ENCODE measurements around the gene CSNK2A3.

CSNK2A3 gene

GRCh38 chr11:11332141-11332710, 20.8 kb downstream of the CSNK2A3 start:
- DNase-seq: peak; percentile 78

GRCh38 chr11:11329062-11329806, 23.8 kb downstream of the CSNK2A3 start:
- DNase-seq: no peak

GRCh38 chr11:11324090-11324489, 29.0 kb downstream of the CSNK2A3 start:
- no peak for DNase-seq

GRCh38 chr11:11322101-11322500, 30.9 kb downstream of the CSNK2A3 start:
- DNase-seq: no peak

GRCh38 chr11:11320825-11321224, 32.2 kb downstream of the CSNK2A3 start:
- DNase-seq: no peak

GRCh38 chr11:11318961-11319360, 34.1 kb downstream of the CSNK2A3 start:
- DNase-seq: no peak

GRCh38 chr11:11318461-11318860, 34.6 kb downstream of the CSNK2A3 start:
- no peak for DNase-seq

- DNase-seq: no peak
Measured at GRCh38 chr11:11316651-11317230, 36.3 kb downstream of the CSNK2A3 start.

- DNase-seq: no peak
Measured at GRCh38 chr11:11313902-11314692, 39.0 kb downstream of the CSNK2A3 start.

GRCh38 chr11:11313426-11313825, 39.6 kb downstream of the CSNK2A3 start:
- DNase-seq: no peak

- no peak for DNase-seq
Measured at GRCh38 chr11:11312738-11313137, 40.3 kb downstream of the CSNK2A3 start.

GRCh38 chr11:11311169-11311568, 41.9 kb downstream of the CSNK2A3 start:
- no peak for DNase-seq

GRCh38 chr11:11309906-11310305, 43.1 kb downstream of the CSNK2A3 start:
- DNase-seq: no peak

- DNase-seq: no peak
Measured at GRCh38 chr11:11308249-11308648, 44.8 kb downstream of the CSNK2A3 start.

- DNase-seq: no peak
Measured at GRCh38 chr11:11306855-11307254, 46.2 kb downstream of the CSNK2A3 start.

- no peak for DNase-seq
Measured at GRCh38 chr11:11304550-11304949, 48.5 kb downstream of the CSNK2A3 start.

GRCh38 chr11:11302565-11302964, 50.5 kb downstream of the CSNK2A3 start:
- DNase-seq: no peak
